Measurements from ENCODE around the gene TAB3.

DNA sequence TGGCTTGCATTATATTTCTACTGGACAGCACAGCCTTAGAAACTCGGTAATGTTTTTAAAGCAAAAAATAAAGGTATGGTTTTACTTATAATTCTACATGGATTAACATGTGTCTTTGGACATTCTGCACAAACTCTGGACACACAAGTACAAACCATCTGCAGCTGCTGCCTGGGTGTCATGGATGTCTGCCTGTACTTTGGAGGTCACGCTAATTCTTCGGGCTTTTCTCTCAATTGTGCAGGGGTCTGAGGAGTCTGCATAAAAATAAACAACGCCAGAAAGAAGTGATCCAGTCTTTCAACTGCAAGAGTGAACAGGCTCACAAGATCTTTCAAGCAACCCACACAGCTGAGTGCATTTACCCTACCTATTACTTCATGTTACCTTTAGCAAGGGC, 55.2 kb downstream of the TAB3 start:
- no peak for TF ChIP-seq CTCF (IDR thresholded peaks at IDR 0.05; ENCODE audit: low read depth, low read length)
- TF ChIP-seq POLR2A (IDR thresholded peaks at IDR 0.05; ENCODE audit: extremely low read depth, insufficient read length), result no peak
- no peak for TF ChIP-seq MYC (IDR thresholded peaks at IDR 0.05; ENCODE audit: low read depth, low read length)
- TF ChIP-seq MAX (IDR thresholded peaks at IDR 0.05; ENCODE audit: low read depth, low read length), result no peak
